AML-193 (cell line): ENCODE measurements around the gene CYGB.
A peak's percentile ranks its signal among the peaks of the same experiment; 100 is the strongest.
"Not testable (repeated sequence)": the region's sequence is repeated elsewhere in the genome, so short reads cannot be mapped to it uniquely, and the experiment has no call there.

Experiments
- DNase-seq, 2 experiments: peaks; one replicate each; lab custom pipeline; 2025; lab: John Stamatoyannopoulos, UW

The CYGB gene

DNA sequence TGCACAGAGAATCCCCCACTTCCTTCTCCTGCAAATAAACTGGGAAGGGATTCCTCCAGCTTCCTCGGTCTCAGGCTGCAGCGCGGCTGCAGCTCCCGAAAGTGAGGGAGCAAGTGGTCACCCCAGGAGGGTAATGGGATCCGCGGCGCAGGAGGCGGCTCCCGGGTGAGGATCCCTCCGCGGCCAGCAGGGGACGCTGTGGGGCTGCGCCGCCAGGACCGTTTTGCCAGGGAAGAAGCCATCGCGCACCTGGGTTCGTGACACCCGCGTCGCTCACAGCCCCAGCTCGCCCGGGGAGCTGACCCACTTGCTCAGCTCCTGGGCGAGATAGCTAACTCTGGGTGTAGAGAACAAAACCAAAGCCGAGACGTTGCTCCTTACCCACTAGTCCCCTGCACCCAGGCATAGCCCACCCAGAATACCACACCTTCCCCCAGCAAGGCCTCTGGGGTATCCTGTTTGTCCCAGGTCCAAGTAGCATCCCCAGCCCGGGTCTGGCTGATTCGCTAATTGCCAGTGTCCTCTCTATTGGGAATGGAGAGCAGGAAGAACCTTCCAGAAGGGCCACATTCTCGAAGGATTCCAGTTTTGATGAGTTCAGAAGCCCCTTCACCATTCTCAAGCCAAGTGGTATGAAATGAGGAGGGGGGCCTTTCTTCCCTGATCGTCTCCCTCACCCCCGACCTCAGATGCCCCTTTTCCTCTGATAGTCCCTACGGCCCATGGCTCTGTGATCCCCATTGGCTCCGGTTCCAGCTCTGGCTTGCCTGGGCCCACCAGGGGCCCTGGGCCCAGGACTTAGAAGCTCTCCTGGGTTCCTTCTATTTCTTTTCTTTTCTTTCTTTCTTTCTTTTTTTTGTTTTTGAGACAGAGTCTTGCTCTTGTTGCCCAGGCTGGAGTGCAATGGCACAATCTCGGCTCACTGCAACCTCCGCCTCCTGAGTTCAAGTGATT, 14.1 kb downstream of the CYGB start:
- DNase-seq = peak; percentile 59 to 66

GRCh38 chr17:76521683-76522082, 15.8 kb downstream of the CYGB start:
- not testable (repeated sequence) for DNase-seq

DNA sequence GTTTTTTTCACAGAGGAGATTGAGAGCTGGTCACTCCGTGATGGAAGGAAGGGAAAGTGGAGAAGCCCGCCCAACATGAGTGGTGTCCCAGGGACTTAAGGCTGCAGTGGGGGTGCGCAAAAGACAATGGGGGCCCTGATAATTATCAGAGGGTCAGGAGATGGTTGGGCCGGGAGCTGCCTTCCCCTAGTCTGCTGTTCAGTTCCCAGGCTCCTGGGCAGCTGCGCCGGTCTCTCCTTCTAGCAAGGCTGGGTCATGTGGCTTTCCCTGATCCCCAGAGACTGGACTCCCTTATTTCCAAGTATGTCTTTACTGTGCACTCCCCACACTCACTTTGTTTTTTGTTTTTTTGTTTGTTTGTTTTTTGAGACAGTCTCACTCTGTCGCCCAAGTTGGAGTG, 16.2 kb downstream of the CYGB start:
- no peak for DNase-seq

GRCh38 chr17:76519048-76519966, 18.2 kb downstream of the CYGB start:
- no peak for DNase-seq

GRCh38 chr17:76517638-76518038, 19.9 kb downstream of the CYGB start:
- no peak for DNase-seq

DNA sequence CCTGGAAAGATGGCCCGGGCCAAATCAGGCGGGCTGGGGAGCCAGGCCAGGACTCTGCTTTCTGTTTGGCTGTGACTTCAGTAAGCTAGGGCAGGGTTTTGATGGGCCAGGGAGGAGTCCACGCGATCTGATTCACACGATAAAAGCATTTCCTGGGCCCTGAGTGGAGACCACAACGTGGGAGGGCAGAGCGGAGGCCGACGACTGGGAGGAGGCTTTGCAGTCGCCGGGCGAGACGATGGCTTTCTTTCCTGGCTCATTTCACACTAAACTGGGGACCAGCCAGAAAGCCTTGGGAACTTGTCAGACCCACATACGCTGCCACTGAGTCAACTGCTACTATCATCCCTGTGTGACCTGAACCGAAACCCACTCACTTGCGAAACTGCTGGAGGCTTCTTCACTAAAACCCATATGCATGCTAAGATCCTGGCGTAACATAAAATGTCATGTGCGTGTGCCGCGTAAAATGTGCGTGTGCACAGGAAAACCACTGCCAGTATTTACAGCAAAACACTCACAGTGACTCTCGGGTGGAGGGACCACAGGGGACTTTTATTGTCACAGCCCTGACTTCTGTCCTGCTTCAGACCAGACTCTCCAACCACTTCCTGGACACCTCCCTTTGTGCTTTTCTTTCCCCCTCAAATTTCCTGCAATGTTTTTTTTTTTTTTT, 22.1 kb downstream of the CYGB start:
- DNase-seq = peak; percentile 58 to 62

DNA sequence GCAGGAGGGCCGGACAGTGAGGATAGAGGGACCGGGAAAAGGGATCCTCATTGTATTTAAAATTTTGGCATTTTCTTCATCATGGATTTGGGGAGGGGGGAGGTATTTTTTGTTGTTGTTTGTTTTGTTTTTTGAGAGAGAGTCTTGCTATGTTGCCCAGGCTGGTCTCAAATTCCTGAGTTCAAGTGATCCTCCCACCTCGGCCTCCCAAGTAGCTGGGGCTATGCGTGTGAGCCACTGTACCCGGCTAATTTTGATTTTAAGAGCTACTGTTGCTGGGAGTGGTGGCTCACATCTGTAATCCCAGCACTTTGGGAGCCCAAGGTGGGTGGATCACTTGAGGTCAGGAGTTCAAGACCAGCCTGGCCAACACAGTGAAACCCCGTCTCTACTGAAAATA, 23.2 kb downstream of the CYGB start:
- not testable (repeated sequence) for DNase-seq

DNA sequence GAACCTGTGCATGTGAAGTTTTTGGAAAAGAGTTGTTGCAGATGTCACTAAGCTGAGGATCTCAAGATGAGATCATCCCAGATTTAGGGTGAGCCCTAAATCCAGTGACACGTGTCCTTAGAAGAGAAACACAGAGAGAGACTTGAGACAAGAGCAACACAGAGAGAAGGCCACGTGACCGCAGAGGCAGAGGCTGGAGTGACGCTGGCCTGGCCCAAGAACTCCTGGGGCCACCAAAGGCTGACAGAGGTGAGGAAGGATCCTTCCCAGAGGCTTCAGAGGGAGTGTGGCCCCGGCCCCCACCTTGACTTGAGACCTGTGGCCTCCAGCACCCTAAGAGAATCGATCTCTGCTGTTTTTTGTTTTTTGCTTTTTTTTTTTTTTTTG, 24.2 kb downstream of the CYGB start:
- DNase-seq = no peak

DNA sequence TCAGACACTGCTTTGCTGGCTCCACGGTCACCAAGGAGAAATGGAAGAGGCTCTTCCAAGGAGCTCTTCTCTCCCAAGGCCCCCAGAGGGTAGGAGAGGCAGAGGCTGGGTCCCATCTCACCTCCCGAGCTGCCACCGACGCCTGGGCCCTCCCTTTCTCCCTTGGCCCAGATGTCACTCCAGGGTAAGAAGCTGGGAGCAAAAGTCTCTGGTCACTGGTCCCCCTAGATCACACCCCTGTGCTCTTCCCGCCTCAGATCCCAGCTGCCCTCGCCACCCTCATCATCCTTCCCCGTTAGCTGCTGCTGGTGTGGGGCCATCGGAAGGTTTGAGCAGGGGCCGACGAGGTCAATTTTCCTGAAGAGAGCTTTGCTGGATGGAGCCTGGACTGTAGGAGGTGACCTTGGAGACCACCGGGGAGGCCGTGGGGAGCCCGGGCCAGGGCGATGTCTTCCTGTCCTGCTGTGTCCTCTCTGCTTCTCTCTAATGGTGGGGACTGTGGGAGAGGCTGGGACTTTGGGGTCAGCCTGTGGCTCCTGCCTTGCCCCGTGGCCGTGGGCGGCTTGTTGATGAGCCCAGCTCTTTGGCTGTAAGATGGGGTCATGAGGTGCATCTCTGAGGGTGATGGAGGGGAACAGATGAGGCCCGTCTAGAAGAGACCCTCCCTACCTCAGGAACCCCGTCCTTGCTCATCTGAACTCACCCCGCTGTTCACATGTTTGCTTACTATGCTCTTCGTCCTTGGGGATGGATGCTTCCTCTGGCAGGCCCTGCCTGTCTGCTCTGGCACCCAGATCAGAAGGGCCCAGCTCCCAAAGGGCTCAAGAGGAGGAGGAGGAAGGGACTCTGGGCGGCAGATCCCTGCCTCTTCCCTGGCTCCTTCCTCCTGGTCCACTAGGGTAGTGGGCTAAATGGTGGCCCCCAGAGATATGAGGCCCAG, 24.9 kb downstream of the CYGB start:
- no peak for DNase-seq

GRCh38 chr17:76511668-76512365, 25.7 kb downstream of the CYGB start:
- DNase-seq = peak; percentile 54 to 63

GRCh38 chr17:76510831-76511244, 26.7 kb downstream of the CYGB start:
- DNase-seq = no peak

- not testable (repeated sequence) for DNase-seq
These were observed 28.9 kb downstream of the CYGB start for GRCh38 chr17:76508472-76509063.

- DNase-seq = peak; percentile 72 to 79
These were observed 30.8 kb downstream of the CYGB start for GRCh38 chr17:76506408-76507345.

DNA sequence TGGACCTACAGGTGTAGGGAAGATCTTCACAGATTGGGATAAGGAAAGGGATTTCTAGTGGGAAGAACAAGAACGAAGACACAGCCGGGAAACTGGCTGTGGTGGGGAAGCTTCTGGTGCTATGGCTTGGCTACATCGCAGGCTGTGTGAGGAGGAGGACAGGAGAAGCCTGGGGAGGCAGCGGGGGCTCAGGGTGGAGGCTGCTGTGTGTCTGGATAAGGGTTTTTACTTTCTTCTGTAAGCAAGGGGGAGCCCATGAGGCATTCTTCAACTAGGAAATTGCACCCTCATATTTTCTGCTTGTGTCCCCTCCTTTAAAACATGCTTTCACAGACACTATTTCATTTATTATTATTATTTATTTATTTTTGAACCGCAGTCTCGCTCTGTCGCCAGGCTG, 33.4 kb downstream of the CYGB start:
- DNase-seq = peak; percentile 19 to 50

- DNase-seq = peak; percentile 32 to 70
These were observed 34.9 kb downstream of the CYGB start for GRCh38 chr17:76502341-76503211.

GRCh38 chr17:76501827-76502307, 35.6 kb downstream of the CYGB start:
- DNase-seq = no peak

DNA sequence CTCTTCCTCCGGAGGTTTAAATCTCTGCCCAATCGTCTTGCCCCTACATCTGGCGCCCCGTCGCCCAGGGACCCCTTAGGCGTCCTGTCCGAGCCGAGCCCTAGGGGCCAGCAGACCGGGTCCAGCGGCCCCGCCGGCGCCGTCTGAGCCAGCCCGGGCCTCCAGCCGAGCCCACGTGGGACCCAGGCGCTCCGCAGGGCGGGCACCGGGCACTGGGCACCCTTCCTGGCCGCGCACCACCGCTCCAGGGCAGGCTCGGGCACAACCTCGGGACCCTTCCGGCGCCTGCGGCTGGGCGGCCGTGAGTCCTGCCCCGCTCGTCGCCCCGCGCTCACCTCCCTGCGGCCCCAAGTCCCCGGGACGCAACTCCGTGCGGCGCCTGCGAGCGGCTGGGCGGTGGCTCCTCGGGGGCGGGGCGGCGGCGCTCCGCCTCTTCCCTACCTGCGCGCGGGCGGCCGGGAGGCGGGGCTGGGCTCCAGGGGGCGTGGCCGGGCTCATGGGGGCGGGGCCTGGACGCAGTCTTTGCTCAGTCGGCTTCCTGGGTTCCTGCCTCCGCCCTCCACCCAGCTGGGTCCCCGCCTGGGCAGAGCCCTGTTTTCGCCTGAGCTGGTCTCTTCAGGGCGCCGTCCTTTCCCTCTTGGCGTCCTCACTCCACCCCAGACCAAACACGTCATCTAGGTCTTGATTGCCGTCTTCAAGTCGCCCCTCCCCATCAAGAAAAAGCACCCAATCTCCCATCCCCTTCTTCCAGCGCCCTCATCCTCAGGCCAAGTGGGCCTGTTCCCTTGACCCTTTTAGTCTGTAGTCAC, 36.3 kb downstream of the CYGB start, which contains the start of gene RHBDF2:
Gene RHBDF2, minus strand, starts transcription at position 406 of the 809 bp plus-strand sequence. CDS start 19,899 bp downstream, outside the sequence.
- DNase-seq = peak; percentile 88 to 93
